HepG2 (cell line): Measurements from ENCODE around the gene MITF. TPM values are rescaled to one million over a fixed set of nuclear protein-coding genes. Genes with fewer than 3 reads are reported as not detected.

ENCODE experiments used
- ATAC-seq: fragments of 200-7000 bp; cut with Tn5 transposase; 3 replicates; pipeline ENCODE4 v1.9.1; 2020; ENCODE audit warnings: mild to moderate bottlenecking, moderate library complexity
- BruUV-seq: library from RNA; stranded (reverse); fragments of 400-500 nt; replicated peaks from 2 replicates; lab custom pipeline; 2021; lab: Mats Ljungman, UMichigan
- CTCF ChIA-PET: fragments of 300-600 bp; formaldehyde crosslinking; extraction: SDS; loops from one replicate; lab custom pipeline; 2021; ENCODE audit warnings: low total read pairs, inconsistent platforms, low intra/inter-chr PET ratio; lab: Yijun Ruan, JAX
- POLR2A ChIA-PET: fragments of 350-600 bp; sonication (Branson Sonifier 250); formaldehyde crosslinking; loops from one replicate; lab custom pipeline; 2020; ENCODE audit warnings: antibody characterized with exemption, inconsistent platforms; lab: Yijun Ruan, JAX
- DNase-seq: peaks from one replicate; pipeline ENCODE4 v3.0.0-alpha.2; 2015; ENCODE audit warnings: low spot score
- FAIRE-seq: peaks from 3 replicates; lab custom pipeline; 2011; peaks lifted over from hg19 to GRCh38; lab: Jason Lieb, UNC
- H2AFZ ChIP-seq: one replicate; pipeline ENCODE4 v1.6.1; 2011; ENCODE audit warnings: low read length, inconsistent platforms
- H3K27ac ChIP-seq: fragments of 300-600 bp; 3 replicates; pipeline ENCODE4 v1.8.0; 2011; ENCODE audit warnings: mixed run types, mild to moderate bottlenecking, mixed read lengths, low read length, inconsistent platforms; ENCODE audit not compliant: insufficient read depth; ENCODE audit errors: extremely low read length
- H3K27me3 ChIP-seq, 2 experiments: fragments of 200-600 bp in 1 of 2; 2 replicates in 1 of 2; 3 replicates in 1 of 2; pipeline versions ENCODE4 v1.6.0 to v1.8.0; 2011; ENCODE audit warnings: low read length in 2 of 2, mild to moderate bottlenecking in 2 of 2, moderate library complexity in 2 of 2, inconsistent platforms in 1 of 2; ENCODE audit not compliant: insufficient read depth in 2 of 2, control insufficient read depth in 1 of 2
- H3K36me3 ChIP-seq, 2 experiments: fragments of 200-600 bp in 1 of 2; replicated peaks in 1 of 2; 2 replicates in 1 of 2; 3 replicates in 1 of 2; pipeline versions ENCODE4 v1.5.1 to v1.8.0; 2011; ENCODE audit warnings: low read length in 2 of 2, inconsistent platforms in 1 of 2; ENCODE audit not compliant: insufficient read depth in 2 of 2, control insufficient read depth in 1 of 2
- H3K4me1 ChIP-seq: 2 replicates; pipeline ENCODE4 v1.5.1; 2012; ENCODE audit warnings: low read length, inconsistent platforms; ENCODE audit not compliant: insufficient read depth
- H3K4me2 ChIP-seq: 2 replicates; pipeline ENCODE4 v1.6.0; 2011; ENCODE audit warnings: low read depth, low read length, inconsistent platforms
- H3K4me3 ChIP-seq, 3 experiments: fragments of 200-600 bp in 1 of 3; sonication (generic), shearing (Covaris generic) in 1 of 3; replicated peaks in 1 of 3; 2 replicates each; pipeline ENCODE4 v1.5.1; 2011 to 2016; ENCODE audit warnings: low read length in 3 of 3, inconsistent platforms in 2 of 3, low read depth in 2 of 3, mild to moderate bottlenecking in 2 of 3, control low read depth in 1 of 3, mixed read lengths in 1 of 3; ENCODE audit not compliant: insufficient read depth in 1 of 3
- H3K79me2 ChIP-seq: one replicate; pipeline ENCODE4 v1.6.1; 2011; ENCODE audit warnings: low read length, inconsistent platforms; ENCODE audit not compliant: insufficient read depth
- H3K9ac ChIP-seq: 2 replicates; pipeline ENCODE4 v1.6.0; 2011; ENCODE audit warnings: mild to moderate bottlenecking, low read depth, low read length, inconsistent platforms; ENCODE audit not compliant: insufficient read depth
- H3K9me3 ChIP-seq: 2 replicates; pipeline ENCODE4 v1.5.1; 2012; ENCODE audit warnings: mild to moderate bottlenecking, low read length
- H4K20me1 ChIP-seq: 2 replicates; pipeline ENCODE4 v1.6.0; 2011; ENCODE audit warnings: inconsistent platforms, mild to moderate bottlenecking, low read length, moderate library complexity; ENCODE audit not compliant: insufficient read depth
- AKAP8 ChIP-seq: sonication (generic); formaldehyde crosslinking; IDR thresholded peaks from 2 replicates; pipeline ENCODE4 v1.5.1; 2020; ENCODE audit warnings: mild to moderate bottlenecking, missing genetic modification reagents
- HINFP ChIP-seq: sonication (generic); formaldehyde crosslinking; IDR thresholded peaks from 2 replicates; pipeline ENCODE4 v1.4.0; 2020; ENCODE audit warnings: low read depth, mild to moderate bottlenecking, missing genetic modification reagents
- HNRNPLL ChIP-seq: fragments of 200-400 bp; formaldehyde crosslinking; IDR thresholded peaks from 2 replicates; pipeline ENCODE4 v1.6.1; 2017; ENCODE audit warnings: mild to moderate bottlenecking, low read depth, low read length; ENCODE audit not compliant: poor library complexity, severe bottlenecking
- HOXA9 ChIP-seq: sonication (generic); formaldehyde crosslinking; IDR thresholded peaks from 2 replicates; pipeline ENCODE4 v1.8.1; 2022; ENCODE audit warnings: missing genetic modification reagents, mild to moderate bottlenecking, moderate library complexity, borderline replicate concordance
- NKX3-1 ChIP-seq: sonication (generic); formaldehyde crosslinking; IDR thresholded peaks from 2 replicates; pipeline ENCODE4 v1.5.0; 2020; ENCODE audit warnings: missing genetic modification reagents
- SIN3A ChIP-seq: IDR thresholded peaks from 2 replicates; pipeline ENCODE4 v1.6.1; 2011; ENCODE audit warnings: low read depth, mild to moderate bottlenecking, control low read depth, low read length, borderline replicate concordance
- SMAD3 ChIP-seq: sonication (generic); formaldehyde crosslinking; IDR thresholded peaks from 2 replicates; pipeline ENCODE4 v1.4.0; 2020; ENCODE audit warnings: missing genetic modification reagents
- SMARCE1 ChIP-seq: fragments of 450-650 bp; IDR thresholded peaks from 2 replicates; pipeline ENCODE4 v1.6.1; 2017; ENCODE audit warnings: borderline replicate concordance
- SRY ChIP-seq: sonication (generic); formaldehyde crosslinking; IDR thresholded peaks from 2 replicates; pipeline ENCODE4 v1.8.0; 2022; ENCODE audit warnings: mild to moderate bottlenecking, missing genetic modification reagents
- STAG1 ChIP-seq: sonication (generic); formaldehyde crosslinking; IDR thresholded peaks from 2 replicates; pipeline ENCODE4 v1.4.0; 2020; ENCODE audit warnings: missing genetic modification reagents
- TFDP1 ChIP-seq: IDR thresholded peaks from 2 replicates; pipeline ENCODE4 v1.6.1; 2016; ENCODE audit warnings: missing compliant biosample characterization, missing genetic modification reagents, borderline replicate concordance
- ZNF451 ChIP-seq: sonication (generic); formaldehyde crosslinking; IDR thresholded peaks from 2 replicates; pipeline ENCODE4 v1.5.0; 2020; ENCODE audit warnings: mild to moderate bottlenecking, missing genetic modification reagents
- ZNF737 ChIP-seq: sonication (generic); formaldehyde crosslinking; IDR thresholded peaks from 2 replicates; pipeline ENCODE4 v1.5.0; 2020; ENCODE audit warnings: missing genetic modification reagents, mild to moderate bottlenecking, borderline replicate concordance
- ZSCAN22 ChIP-seq: sonication (generic); formaldehyde crosslinking; IDR thresholded peaks from 2 replicates; pipeline ENCODE4 v1.4.0; 2020; ENCODE audit warnings: mild to moderate bottlenecking, missing genetic modification reagents
- WGBS: methylation state at CpG from one replicate; pipeline ENCODE4 v1.1.6; 2017; ENCODE audit warnings: low lambda C conversion rate; 5-methylcytosine and 5-hydroxymethylcytosine counted together
- in situ Hi-C: cut with HindIII; loops from 2 replicates; pipeline ENCODE4 v1.10.0; 2017; ENCODE audit warnings: low pct_unique_long_range_greater_than_20kb; ENCODE audit not compliant: extremely low pct_ligation_motif_present
- intact Hi-C: fragments of 100-400 bp; cut with micrococcal nuclease; formaldehyde crosslinking; loops from one replicate; pipeline ENCODE4 v1.10.0; 2022; ENCODE audit not compliant: unreplicated experiment
- polyA plus RNA-seq, 8 experiments: library from polyadenylated mRNA; depleted of rRNA in 3 of 8; stranded (reverse) in 7 of 8; unstranded in 1 of 8; fragments of >200 nt; fragmentation: Illumina TruSeq in 4 of 8; extraction: Trizol in 4 of 8; gene quantifications; 2 replicates each; pipeline versions ENCODE4 v1.2.1 to v1.2.3, GENCODE V29; 2011 to 2016; ENCODE audit warnings: low read depth in 4 of 8, missing spikeins in 1 of 8, mixed read lengths in 1 of 8; ENCODE audit not compliant: insufficient read depth in 1 of 8
- total RNA-seq, 5 experiments: library from RNA; depleted of rRNA; stranded (reverse); fragments of >200 nt; fragmentation: Illumina TruSeq; extraction: Trizol; gene quantifications; 2 replicates each; pipeline ENCODE4 v1.2.3, GENCODE V29; 2016; ENCODE audit warnings: low read depth in 1 of 5
- TF ChIP-seq, protein P1 (sequence below): sonication (generic); formaldehyde crosslinking; IDR thresholded peaks from 2 replicates; pipeline ENCODE4 v1.8.0; 2022; ENCODE audit warnings: mild to moderate bottlenecking, missing genetic modification reagents, moderate library complexity
- TF ChIP-seq, protein P2 (sequence below): sonication (generic); formaldehyde crosslinking; IDR thresholded peaks from 2 replicates; pipeline ENCODE4 v1.8.0; 2022; ENCODE audit warnings: low read depth, missing genetic modification reagents
- TF ChIP-seq, protein P3 (sequence below): sonication (generic); formaldehyde crosslinking; IDR thresholded peaks from 2 replicates; pipeline ENCODE4 v1.9.0; 2021; ENCODE audit warnings: missing genetic modification reagents, mild to moderate bottlenecking, borderline replicate concordance

The MITF gene
- total and polyA plus RNA-seq, 2 of the 13 experiments (the other 11 are each of a cell fraction or from before 2014, with no cell fraction given) = 0.12 to 0.38 TPM

GRCh38 chr3:69856965-69857705, 117.9 kb downstream of the MITF start (continued):
- TF ChIP-seq HINFP (no peak), ZNF737 (CRISPR knock-in tag) (no peak), SIN3A (no peak), SRY (CRISPR knock-in tag) (no peak), STAG1 (CRISPR knock-in tag) (no peak), ZSCAN22 (no peak)

GRCh38 chr3:69861556-69861955, 122.3 kb downstream of the MITF start:
- H3K27ac ChIP-seq = no peak overlapping the region
- no peak overlapping the region for H3K9ac ChIP-seq
- DNase-seq (no peak), FAIRE-seq (no peak), ATAC-seq (no peak)
- no peak overlapping the region for H2AFZ ChIP-seq
- no peaks in the 10 kb centered on the region for H4K20me1 ChIP-seq
- WGBS = 0% methylated on average over 3 of the region's 3 CpGs
- no peaks in the 10 kb centered on the region for H3K9me3 ChIP-seq
- BruUV-seq = no TSS peak
- ChIA-PET CTCF (no interaction called here), POLR2A (no interaction called here)
- no peaks in the 10 kb centered on the region for H3K4me1 ChIP-seq
- H3K4me2 ChIP-seq = no peak overlapping the region
- in situ Hi-C loops (no loop called here), intact Hi-C loops (no loop called here)
- no peaks in the 10 kb centered on the region for H3K36me3 ChIP-seq
- no peak overlapping the region for H3K4me3 ChIP-seq
- no peaks in the 10 kb centered on the region for H3K79me2 ChIP-seq
- H3K27me3 ChIP-seq = no peaks in the 10 kb centered on the region
- TF ChIP-seq HNRNPLL = no peak
- TF ChIP-seq TFDP1 (CRISPR knock-in tag) = no peak
- TF ChIP-seq, protein P1, sequence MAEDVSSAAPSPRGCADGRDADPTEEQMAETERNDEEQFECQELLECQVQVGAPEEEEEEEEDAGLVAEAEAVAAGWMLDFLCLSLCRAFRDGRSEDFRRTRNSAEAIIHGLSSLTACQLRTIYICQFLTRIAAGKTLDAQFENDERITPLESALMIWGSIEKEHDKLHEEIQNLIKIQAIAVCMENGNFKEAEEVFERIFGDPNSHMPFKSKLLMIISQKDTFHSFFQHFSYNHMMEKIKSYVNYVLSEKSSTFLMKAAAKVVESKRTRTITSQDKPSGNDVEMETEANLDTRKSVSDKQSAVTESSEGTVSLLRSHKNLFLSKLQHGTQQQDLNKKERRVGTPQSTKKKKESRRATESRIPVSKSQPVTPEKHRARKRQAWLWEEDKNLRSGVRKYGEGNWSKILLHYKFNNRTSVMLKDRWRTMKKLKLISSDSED (CRISPR knock-in tag) = no peak
- no peak for TF ChIP-seq HOXA9
- no peak for TF ChIP-seq NKX3-1 (CRISPR knock-in tag)
- TF ChIP-seq AKAP8 (CRISPR knock-in tag) = no peak
- TF ChIP-seq, protein P2, sequence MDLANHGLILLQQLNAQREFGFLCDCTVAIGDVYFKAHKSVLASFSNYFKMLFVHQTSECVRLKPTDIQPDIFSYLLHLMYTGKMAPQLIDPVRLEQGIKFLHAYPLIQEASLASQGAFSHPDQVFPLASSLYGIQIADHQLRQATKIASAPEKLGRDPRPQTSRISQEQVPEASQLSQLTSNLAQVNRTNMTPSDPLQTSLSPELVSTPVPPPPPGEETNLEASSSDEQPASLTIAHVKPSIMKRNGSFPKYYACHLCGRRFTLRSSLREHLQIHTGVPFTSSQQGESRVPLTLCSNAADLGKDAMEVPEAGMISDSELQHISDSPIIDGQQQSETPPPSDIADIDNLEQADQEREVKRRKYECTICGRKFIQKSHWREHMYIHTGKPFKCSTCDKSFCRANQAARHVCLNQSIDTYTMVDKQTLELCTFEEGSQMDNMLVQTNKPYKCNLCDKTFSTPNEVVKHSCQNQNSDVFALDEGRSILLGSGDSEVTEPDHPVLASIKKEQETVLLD (CRISPR knock-in tag) = no peak
- no peak for TF ChIP-seq ZNF451 (CRISPR knock-in tag)
- TF ChIP-seq, protein P3, sequence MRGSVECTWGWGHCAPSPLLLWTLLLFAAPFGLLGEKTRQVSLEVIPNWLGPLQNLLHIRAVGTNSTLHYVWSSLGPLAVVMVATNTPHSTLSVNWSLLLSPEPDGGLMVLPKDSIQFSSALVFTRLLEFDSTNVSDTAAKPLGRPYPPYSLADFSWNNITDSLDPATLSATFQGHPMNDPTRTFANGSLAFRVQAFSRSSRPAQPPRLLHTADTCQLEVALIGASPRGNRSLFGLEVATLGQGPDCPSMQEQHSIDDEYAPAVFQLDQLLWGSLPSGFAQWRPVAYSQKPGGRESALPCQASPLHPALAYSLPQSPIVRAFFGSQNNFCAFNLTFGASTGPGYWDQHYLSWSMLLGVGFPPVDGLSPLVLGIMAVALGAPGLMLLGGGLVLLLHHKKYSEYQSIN = no peak
- TF ChIP-seq SMARCE1 = no peak
- no peak for TF ChIP-seq SMAD3 (CRISPR knock-in tag)
